HFF-Myc (cell line): ENCODE results near the gene DPPA2.

Experiments
- DNase-seq: peaks from one replicate; pipeline ENCODE4 v3.0.0-alpha.2; 2011; ENCODE audit warnings: low read depth; ENCODE audit errors: extremely low read depth
- H3K4me3 ChIP-seq: replicated peaks from 2 replicates; pipeline ENCODE4 v1.5.1; 2011; ENCODE audit warnings: low read depth, mild to moderate bottlenecking, control low read depth, low read length
- TF ChIP-seq, protein P1 (sequence below): IDR thresholded peaks from 2 replicates; pipeline ENCODE4 v1.5.1; 2012; ENCODE audit warnings: mild to moderate bottlenecking, low read depth, low read length, control low read depth; ENCODE audit errors: missing control alignments

DPPA2 gene

GRCh38 chr3:109328202-109328601, 11.9 kb upstream of the DPPA2 start:
- DNase-seq = no peak
- TF ChIP-seq, protein P1, sequence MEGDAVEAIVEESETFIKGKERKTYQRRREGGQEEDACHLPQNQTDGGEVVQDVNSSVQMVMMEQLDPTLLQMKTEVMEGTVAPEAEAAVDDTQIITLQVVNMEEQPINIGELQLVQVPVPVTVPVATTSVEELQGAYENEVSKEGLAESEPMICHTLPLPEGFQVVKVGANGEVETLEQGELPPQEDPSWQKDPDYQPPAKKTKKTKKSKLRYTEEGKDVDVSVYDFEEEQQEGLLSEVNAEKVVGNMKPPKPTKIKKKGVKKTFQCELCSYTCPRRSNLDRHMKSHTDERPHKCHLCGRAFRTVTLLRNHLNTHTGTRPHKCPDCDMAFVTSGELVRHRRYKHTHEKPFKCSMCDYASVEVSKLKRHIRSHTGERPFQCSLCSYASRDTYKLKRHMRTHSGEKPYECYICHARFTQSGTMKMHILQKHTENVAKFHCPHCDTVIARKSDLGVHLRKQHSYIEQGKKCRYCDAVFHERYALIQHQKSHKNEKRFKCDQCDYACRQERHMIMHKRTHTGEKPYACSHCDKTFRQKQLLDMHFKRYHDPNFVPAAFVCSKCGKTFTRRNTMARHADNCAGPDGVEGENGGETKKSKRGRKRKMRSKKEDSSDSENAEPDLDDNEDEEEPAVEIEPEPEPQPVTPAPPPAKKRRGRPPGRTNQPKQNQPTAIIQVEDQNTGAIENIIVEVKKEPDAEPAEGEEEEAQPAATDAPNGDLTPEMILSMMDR = no peak
- H3K4me3 ChIP-seq = no peak overlapping the region

DNA sequence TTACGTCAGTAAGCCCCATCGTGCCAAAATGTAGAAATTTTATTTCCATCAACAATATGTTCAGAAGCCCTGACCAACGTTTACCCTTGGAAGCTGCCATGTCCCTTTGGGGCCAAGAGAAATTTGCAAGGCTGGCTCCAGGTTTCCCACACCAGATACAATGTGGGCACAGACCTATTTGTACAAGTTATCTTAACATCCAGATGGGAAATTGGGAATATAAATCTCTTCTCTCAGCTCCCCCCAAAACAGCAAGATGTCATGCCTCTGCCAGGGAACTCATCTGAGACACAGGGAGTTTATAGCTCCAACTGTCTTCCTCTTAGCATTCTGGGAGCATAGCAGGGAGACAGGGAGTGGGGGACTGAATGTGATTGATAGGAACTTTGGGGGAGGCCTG, 9.3 kb upstream of the DPPA2 start:
- TF ChIP-seq, protein P1 = no peak
- no peak for DNase-seq
- H3K4me3 ChIP-seq = no peak overlapping the region

- TF ChIP-seq, protein P1 = no peak
These were observed 8.8 kb upstream of the DPPA2 start for GRCh38 chr3:109325109-109325508.

GRCh38 chr3:109313061-109313460, 3.3 kb downstream of the DPPA2 start:
- DNase-seq = no peak
- no peak overlapping the region for H3K4me3 ChIP-seq
- TF ChIP-seq, protein P1 = no peak

More at GRCh38 chr3:109325109-109325508, 8.8 kb upstream of the DPPA2 start:
- H3K4me3 ChIP-seq = no peak overlapping the region
- DNase-seq = no peak

DNA sequence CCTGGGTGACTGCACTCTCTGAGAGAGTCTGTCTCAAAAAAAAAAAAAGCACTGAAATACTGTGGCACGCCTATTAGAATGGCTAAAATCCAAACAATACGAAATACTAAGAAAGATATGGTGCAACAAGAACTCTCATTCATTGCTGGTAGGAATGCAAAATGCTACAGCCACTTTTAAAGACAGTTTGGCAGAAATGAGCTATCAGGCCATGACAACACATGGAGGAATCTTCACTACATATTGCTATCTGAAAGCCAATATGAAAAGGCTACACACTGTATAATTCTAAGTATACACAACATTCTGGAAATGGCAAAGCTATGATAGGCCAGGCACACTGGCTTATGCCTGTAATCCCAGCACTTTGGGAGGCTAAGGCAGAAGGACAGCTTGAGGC, 18.8 kb downstream of the DPPA2 start:
- H3K4me3 ChIP-seq = no peak overlapping the region
- TF ChIP-seq, protein P1 = no peak
- DNase-seq = no peak

- H3K4me3 ChIP-seq = no peak overlapping the region
- no peak for DNase-seq
- TF ChIP-seq, protein P1 = no peak
These were observed 32.2 kb downstream of the DPPA2 start for GRCh38 chr3:109284071-109284470.

- H3K4me3 ChIP-seq = no peak overlapping the region
- no peak for DNase-seq
- TF ChIP-seq, protein P1 = no peak
These were observed 37.8 kb downstream of the DPPA2 start for GRCh38 chr3:109278546-109278945.
